Left renal pelvis (tissue), 4 donors: Measurements from ENCODE around the gene ZBTB5. TPM values are rescaled to one million over a fixed set of nuclear protein-coding genes. Genes with fewer than 3 reads are reported as not detected.
"Not testable (repeated sequence)": the region's sequence is repeated elsewhere in the genome, so short reads cannot be mapped to it uniquely, and the experiment has no call there.

ENCODE experiments used
- DNase-seq, 4 donors: peaks; one replicate each; pipeline ENCODE4 v3.0.0-alpha.2; 2013; ENCODE audit warnings: low read depth in 4 of 4, low spot score in 3 of 4
- polyA plus RNA-seq, 4 donors: library from polyadenylated mRNA; unstranded; fragments of 120-200 nt; gene quantifications; one replicate each; pipeline ENCODE4 v1.2.1, GENCODE V29; 2013; ENCODE audit not compliant: insufficient read length in 4 of 4

The ZBTB5 gene
- polyA plus RNA-seq, 4 donors: 20.5 to 32.6 (median 31.7) TPM

GRCh38 chr9:37486616-37487548 lies 21.6 kb upstream of the ZBTB5 start:
- no peak for DNase-seq

DNA sequence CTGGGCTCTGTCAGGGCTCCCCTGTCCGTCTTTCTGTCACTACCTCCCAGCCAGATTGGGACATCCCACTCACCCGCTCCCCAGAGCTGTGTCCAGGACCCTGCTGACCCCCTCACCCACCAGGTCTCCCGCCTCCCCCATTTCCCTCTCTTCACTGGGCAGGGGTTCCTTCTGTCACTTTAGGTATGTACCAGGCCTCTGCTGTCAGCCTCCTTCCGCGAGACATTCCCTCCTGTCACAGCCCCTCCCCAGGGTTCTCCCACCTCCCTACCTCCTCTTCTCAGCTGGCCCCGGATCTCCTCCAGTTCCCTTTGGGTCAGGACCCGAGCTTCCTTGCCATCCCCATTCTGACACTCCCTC lies 21.0 kb upstream of the ZBTB5 start:
- DNase-seq: no peak

DNA sequence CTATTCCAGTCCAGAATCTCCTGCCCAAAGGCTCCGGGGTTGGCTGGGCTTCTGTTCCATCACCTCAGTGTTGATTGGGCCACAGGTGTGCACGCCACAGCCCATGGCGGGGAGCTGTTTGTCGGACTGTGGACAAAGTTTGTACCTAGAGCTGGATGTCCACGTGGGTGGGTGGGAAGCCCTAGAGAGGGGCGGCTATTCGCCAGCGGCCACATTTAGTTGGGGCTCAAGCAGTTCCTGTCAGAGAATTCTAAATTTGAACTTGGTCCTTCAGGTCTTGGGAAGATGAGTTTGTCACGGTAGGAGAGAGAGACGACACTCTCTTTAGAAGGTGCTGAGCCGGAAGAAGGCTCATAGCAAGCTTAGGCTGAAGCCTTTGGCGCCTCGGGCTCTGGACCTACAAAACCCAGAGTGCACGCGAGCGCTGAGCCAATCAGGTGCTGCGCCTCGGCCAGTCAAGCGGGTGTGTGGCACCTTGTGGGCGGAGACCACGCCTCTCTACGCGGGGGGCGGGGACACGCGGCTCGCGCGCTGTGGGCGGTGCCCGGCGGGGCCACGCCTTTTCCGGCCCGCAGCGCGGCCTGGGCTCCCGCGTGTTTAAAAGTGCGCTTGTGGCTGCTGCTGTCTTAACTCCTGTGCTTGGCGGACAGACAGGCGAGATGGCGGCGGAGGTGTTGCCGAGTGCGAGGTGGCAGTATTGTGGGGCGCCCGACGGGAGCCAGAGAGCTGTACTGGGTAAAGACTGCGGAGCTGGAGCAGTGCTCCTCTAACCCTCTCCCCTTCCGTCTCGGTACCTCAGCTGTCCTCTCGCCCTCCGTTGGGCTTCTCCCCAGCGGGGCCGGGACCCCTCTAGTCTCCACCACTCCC lies 20.4 kb upstream of the ZBTB5 start, which contains the start of gene POLR1E:
POLR1E (plus strand) TSS at position 560 of the 867 bp plus-strand sequence; CDS start at position 660, 100 bp downstream.
- DNase-seq: peak; percentile 73 to 82 (median 76)

DNA sequence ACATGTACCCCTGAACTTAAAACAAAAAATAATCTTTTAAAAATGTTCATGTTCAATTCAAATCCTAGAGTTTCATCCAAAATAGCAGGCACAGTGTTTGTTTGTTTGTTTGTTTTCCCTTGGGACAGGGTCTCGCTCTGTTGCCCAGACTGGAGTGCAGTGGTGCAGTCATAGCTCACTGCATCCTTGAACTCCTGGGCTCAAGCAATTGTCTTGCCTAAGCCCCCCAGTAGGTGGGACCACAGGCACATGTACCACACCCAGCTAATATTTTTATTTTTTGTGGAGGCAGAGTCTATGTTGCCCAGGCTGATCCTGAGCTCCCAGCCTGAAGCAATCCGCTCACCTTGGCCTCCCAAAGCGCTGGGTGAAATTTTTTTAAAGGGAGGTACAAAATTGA lies 15.5 kb upstream of the ZBTB5 start:
- no peak for DNase-seq

DNA sequence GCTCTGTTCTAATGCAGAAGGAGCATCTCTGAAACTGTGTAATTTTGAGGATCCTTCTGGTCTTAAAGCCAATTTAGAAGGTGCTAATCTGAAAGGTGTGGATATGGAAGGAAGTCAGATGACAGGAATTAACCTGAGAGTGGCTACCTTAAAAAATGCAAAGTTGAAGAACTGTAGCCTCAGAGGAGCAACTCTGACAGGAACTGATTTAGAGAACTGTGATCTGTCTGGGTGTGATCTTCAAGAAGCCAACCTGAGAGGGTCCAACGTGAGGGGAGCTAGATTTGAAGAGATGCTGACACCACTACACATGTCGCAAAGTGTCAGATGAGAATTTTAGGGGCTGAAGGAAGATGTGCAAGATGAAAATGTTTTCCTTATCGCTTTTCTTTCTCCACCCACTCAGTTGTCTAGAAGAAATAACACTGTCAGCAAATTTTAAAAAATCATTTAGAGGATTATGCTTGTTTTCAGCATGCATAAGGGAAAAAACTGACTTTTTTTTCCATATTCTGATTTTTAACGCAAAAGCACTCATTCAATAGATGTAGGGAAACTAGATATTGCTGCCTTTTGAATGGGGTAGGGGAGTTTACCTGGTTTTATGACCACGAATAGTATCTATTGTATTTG lies 12.9 kb upstream of the ZBTB5 start:
- DNase-seq: not testable (repeated sequence)

GRCh38 chr9:37477443-37477842 lies 12.2 kb upstream of the ZBTB5 start:
- not testable (repeated sequence) for DNase-seq

- no peak for DNase-seq
Observed at GRCh38 chr9:37476930-37477329, 11.7 kb upstream of the ZBTB5 start.

GRCh38 chr9:37474438-37474837 lies 9.2 kb upstream of the ZBTB5 start:
- no peak for DNase-seq

DNA sequence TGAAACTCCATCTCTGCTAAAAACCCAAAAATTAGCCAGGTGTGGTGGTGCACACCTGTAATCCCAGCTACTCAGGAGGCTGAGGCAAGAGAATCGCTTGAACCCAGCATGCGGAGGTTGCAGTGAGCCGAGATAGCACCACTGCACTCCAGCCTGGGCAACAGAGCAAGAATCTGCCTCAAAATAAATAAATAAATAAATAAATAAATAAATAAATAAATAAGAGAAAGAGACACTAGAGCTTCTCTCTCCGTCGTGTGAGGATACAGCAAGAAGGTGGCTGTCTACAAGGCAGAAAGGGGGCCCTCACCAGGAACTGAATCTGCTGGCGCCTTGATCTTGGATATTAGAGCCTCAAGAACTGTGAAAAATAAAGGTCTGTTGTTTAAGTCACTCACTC lies 8.7 kb upstream of the ZBTB5 start:
- not testable (repeated sequence) for DNase-seq

- peak in 2 of 4 donors; percentile 39 to 49 for DNase-seq
Observed at GRCh38 chr9:37471942-37472684, 6.9 kb upstream of the ZBTB5 start.

DNA sequence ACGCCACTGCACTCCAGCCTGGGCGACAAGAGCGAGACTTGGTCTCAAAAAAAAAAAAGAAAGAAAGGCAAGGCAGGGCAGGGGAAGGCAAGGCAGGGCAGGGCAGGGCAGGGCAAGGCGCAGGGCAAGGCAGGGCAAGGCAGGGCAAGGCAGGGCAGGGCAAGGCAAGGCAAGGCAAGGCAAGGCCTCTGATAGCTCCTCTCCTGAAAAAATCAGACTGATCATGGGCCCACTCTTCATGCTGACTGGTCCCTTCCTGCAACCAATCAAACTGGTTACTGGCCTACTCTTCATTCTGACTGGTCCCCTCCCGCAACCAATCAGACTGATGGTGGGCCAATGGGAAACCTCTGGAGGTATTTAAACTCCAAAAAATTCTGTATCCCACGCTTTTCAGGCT lies 3.4 kb upstream of the ZBTB5 start:
- DNase-seq: no peak

DNA sequence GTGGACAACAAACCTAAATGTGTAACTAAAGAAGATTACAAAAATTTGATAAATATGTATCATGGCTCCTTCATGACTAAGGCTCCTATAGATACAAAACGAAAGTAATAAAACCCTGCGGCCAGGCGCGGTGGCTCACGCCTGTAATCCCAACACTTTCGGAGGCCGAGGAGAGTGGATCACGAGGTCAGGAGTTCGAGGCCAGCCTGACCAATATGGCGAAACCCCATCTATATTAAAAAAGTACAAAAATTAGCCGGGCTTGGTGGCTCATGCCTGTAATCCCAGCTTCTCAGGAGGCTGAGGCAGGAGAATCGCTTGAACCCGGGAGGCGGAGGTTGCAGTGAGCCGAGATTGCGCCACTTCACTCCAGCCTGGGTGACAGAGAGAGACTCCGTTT lies 2.3 kb upstream of the ZBTB5 start:
- DNase-seq: not testable (repeated sequence)

DNA sequence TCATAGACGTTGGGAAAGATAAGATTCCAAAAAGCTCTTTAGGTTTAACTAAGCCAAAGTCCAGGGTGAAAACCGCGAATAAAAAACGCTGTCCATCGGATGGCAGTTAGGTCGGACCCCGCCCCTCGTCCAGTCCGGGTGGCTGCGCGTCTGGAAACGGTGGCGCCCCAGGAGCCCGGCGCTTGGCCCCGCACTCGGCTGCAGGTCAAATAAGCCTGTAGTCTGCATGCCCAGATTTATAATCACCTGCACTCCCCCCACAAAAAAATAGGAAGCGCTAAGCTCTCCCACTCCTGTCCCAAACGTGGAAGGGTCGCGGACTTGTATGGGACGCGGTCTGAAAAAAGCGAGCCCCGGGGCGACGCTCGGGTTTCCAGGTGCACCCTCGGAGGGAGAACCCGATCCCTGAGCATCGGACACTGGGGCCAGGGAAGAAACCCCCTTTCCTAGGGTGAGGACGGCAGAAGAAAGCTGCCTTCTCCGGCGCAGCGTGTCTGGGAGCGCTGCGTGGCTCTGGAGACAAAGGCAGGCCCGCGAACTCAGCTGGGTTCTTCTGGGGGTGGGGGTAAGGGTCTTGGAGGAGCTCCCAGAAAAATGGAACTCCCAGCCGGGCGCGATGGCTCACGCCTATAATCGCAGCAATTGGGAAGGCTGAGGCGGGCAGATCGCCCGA lies 923 bp upstream of the ZBTB5 start:
- peak; percentile 56 to 73 (median 66) for DNase-seq

- DNase-seq: peak in 1 of 4 donors; percentile 64
Observed at GRCh38 chr9:37464426-37465248, 613 bp downstream of the ZBTB5 start.

DNA sequence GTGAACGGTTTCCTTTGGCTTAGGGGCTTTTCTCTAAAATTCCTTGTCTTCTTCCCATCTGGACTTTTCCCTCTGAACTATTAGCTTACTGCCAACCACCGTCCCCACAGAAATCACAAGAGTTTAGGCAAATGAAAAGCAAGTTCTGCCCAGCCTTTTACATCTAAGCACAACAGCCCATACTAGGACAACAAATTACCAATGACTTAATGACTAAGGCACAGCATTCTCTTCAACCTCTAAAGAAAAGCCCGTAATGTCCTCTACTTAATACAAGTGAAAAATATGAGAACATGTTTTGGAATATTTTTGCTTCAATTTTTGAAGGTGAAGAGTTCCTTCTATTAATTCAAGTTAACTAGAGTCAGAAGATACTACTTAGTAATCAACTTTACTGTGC lies 1.2 kb downstream of the ZBTB5 start:
- no peak for DNase-seq

DNA sequence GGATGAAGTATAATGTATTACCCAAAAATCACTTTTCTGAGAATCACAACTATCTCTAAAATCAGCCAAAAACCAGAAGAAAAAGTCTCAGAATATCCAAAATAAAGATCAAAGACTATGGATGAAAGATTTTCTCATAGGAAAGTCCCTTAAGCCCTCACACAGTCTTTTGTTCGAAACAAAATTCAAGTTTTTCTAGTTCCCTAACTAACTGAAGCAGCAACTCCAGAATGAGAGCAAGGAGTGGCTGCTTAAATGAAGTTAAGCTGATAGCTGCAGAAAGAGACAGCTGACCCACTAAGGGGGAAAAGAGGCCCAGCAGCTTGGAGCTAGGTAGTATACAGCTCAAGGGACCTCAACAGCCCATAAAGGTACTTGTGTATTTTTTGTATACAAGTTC lies 8.4 kb downstream of the ZBTB5 start:
- DNase-seq: no peak

- no peak for DNase-seq
Observed at GRCh38 chr9:37455884-37456647, 9.2 kb downstream of the ZBTB5 start.

DNA sequence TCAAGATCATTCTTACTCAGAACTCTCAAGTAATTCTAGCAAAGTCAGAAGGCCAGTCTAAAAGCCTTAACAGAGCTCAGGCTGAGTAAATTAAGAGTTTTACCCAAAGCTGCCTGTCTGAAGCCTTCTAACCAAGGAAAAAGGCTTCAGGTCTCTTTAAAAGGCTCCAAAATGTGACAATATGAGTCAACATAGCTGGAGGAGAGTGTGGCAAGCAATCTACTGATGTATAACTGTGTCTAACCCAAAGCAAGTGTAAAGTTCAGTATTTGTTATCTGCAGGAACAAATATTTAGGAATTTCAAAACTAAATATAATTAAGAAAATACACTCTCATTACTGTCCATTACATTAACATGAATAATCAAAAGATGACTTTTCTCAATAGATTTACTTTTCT lies 11.0 kb downstream of the ZBTB5 start:
- no peak for DNase-seq
